Mesothelial cell of epicardium (in vitro differentiated cells): Measurements from ENCODE around the gene DBH. TPM values are rescaled to one million over a fixed set of nuclear protein-coding genes. Genes with fewer than 3 reads are reported as not detected.
A peak's percentile ranks its signal among the peaks of the same experiment; 100 is the strongest.

Experiments used
- DNase-seq, 2 experiments: peaks; one replicate each; pipeline ENCODE4 v3.0.0; 2021; ENCODE audit warnings: low spot score in 2 of 2; ENCODE audit not compliant: unreplicated experiment in 2 of 2
- H3K27ac Mint-ChIP-seq: 2 replicates; pipeline ENCODE4 v1.8.0; 2021; ENCODE audit warnings: mixed read lengths
- H3K27me3 Mint-ChIP-seq: 2 replicates; pipeline ENCODE4 v1.8.0; 2021; ENCODE audit warnings: low read depth, mixed read lengths
- H3K36me3 Mint-ChIP-seq: 2 replicates; pipeline ENCODE4 v1.8.0; 2021; ENCODE audit warnings: mixed read lengths
- H3K4me1 Mint-ChIP-seq: 2 replicates; pipeline ENCODE4 v1.8.0; 2021; ENCODE audit warnings: mixed read lengths
- H3K4me3 Mint-ChIP-seq: 2 replicates; pipeline ENCODE4 v1.8.0; 2021; ENCODE audit warnings: mild to moderate bottlenecking, moderate library complexity, mixed read lengths
- H3K9me3 Mint-ChIP-seq: 2 replicates; pipeline ENCODE4 v1.8.0; 2021; ENCODE audit warnings: mixed read lengths
- CTCF ChIP-seq: fragments of 200-600 bp; sonication (generic); IDR thresholded peaks from one replicate; pipeline ENCODE4 v1.5.0; 2021; ENCODE audit warnings: antibody characterized with exemption; ENCODE audit not compliant: unreplicated experiment
- total RNA-seq: library from RNA; stranded (reverse); gene quantifications from 3 replicates; pipeline ENCODE4 v1.2.1, GENCODE V29; 2021

The DBH gene
- total RNA-seq, 1 donor from 2014 or later, result not detected

- no peaks in the 10 kb centered on the region for H3K27me3 Mint-ChIP-seq
- H3K9me3 Mint-ChIP-seq, result no peaks in the 10 kb centered on the region
- no peaks in the 10 kb centered on the region for H3K36me3 Mint-ChIP-seq
- no peak overlapping the region for H3K27ac Mint-ChIP-seq
- TF ChIP-seq CTCF, result no peak
- no peak for DNase-seq
- peaks cover 64% of the 10 kb centered on the region for H3K4me1 Mint-ChIP-seq
- H3K4me3 Mint-ChIP-seq, result no peak overlapping the region
Observed at GRCh38 chr9:133687856-133688761, 51.9 kb downstream of the DBH start.

GRCh38 chr9:133689151-133689763, 53.1 kb downstream of the DBH start:
- no peak for TF ChIP-seq CTCF
- H3K36me3 Mint-ChIP-seq, result no peaks in the 10 kb centered on the region
- H3K27me3 Mint-ChIP-seq, result no peaks in the 10 kb centered on the region
- no peaks in the 10 kb centered on the region for H3K9me3 Mint-ChIP-seq
- H3K4me1 Mint-ChIP-seq, result peaks cover 57% of the 10 kb centered on the region
- H3K4me3 Mint-ChIP-seq, result no peak overlapping the region
- no peak for DNase-seq
- peak overlapping the region; percentile 91 for H3K27ac Mint-ChIP-seq

DNA sequence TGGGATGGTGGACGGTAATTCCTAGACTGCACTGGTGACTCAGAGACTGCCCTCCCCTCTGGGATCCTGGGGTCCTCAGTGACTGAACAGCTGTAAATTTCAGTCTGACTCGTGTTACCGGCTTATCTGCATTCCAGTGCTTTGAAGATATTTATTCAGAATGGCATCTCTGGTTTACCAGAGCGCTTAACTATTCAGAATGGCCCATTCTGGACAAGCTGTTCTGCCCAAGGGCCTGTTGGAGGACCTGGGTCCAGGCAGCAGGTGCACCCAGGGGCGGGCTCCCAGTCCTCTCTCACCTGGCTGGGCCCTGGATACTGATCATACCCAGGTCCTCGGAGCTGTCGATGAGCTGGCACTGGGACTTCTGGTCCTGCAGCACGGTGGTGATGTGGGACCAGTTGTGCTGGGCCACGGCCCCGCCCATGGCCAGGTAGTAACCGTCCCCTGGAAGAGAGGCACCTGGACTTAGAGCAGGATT, 54.0 kb downstream of the DBH start:
- Mint-ChIP-seq H3K27ac (peak overlapping the region; percentile 91), H3K4me1 (peaks cover 57% of the 10 kb centered on the region), H3K36me3 (no peaks in the 10 kb centered on the region), H3K9me3 (no peaks in the 10 kb centered on the region), H3K4me3 (no peak overlapping the region), H3K27me3 (no peaks in the 10 kb centered on the region)
- peak in 1 of 2 experiments; percentile 62 for DNase-seq
- no peak for TF ChIP-seq CTCF

- H3K27me3 Mint-ChIP-seq, result no peaks in the 10 kb centered on the region
- H3K36me3 Mint-ChIP-seq, result no peaks in the 10 kb centered on the region
- no peak for DNase-seq
- peak overlapping the region; percentile 87 for H3K27ac Mint-ChIP-seq
- no peak overlapping the region for H3K4me3 Mint-ChIP-seq
- H3K4me1 Mint-ChIP-seq, result peaks cover 57% of the 10 kb centered on the region
- no peaks in the 10 kb centered on the region for H3K9me3 Mint-ChIP-seq
- TF ChIP-seq CTCF, result no peak
Observed at GRCh38 chr9:133691191-133691590, 55.0 kb downstream of the DBH start.

GRCh38 chr9:133691626-133692363, 55.6 kb downstream of the DBH start:
- H3K9me3 Mint-ChIP-seq, result no peaks in the 10 kb centered on the region
- no peaks in the 10 kb centered on the region for H3K27me3 Mint-ChIP-seq
- DNase-seq, result no peak
- H3K36me3 Mint-ChIP-seq, result no peaks in the 10 kb centered on the region
- H3K27ac Mint-ChIP-seq, result peak overlapping the region; percentile 87
- H3K4me3 Mint-ChIP-seq, result no peak overlapping the region
- no peak for TF ChIP-seq CTCF
- H3K4me1 Mint-ChIP-seq, result peaks cover 57% of the 10 kb centered on the region
